GM10847 (cell line): ENCODE measurements around the gene AURKB.

Source experiments
- POLR2A ChIP-seq: IDR thresholded peaks from 2 replicates; pipeline ENCODE4 v1.6.1; 2011; ENCODE audit not compliant: insufficient read length; ENCODE audit errors: extremely low read depth

Gene AURKB

DNA sequence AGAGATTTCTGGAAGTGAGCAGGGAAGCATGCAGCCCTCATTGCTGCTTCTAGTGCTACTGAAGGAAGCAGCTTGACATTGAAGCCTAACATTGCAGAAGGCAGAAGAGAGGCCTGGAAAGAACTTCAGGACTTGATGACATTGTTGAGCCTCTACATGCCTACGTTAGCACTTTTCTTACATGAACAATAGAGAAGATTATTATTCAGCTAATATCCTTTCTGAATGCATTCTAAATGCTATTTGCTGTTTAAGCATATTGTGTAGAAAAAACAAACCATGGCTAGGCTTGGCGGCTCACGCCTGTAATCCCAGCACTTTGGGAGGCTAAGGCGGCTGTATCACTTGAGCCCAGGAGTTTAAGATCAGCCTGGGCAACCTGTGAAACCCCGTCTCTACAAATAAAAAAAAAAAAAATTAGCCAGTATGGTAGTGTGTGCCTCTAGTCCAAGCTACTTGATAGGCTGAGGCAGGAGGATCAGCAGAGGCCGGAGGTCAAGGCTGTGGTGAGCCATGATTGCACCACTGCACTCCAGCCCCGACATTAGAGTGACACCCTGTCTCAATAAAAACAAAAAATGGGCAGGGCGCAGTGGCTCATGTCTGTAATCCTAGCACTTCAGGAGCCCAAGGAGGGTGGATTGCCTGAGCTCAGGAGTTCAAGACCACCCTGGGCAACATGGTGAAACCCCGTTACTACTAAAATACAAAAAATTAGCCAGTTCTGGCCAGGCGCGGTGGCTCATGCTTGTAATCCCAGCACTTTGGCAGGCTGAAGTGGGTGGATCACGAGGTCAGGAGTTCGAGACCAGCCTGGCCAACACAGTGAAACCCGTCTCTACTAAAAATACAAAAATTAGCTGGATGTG lies 2.2 kb upstream of the AURKB start:
- no peak for TF ChIP-seq POLR2A

DNA sequence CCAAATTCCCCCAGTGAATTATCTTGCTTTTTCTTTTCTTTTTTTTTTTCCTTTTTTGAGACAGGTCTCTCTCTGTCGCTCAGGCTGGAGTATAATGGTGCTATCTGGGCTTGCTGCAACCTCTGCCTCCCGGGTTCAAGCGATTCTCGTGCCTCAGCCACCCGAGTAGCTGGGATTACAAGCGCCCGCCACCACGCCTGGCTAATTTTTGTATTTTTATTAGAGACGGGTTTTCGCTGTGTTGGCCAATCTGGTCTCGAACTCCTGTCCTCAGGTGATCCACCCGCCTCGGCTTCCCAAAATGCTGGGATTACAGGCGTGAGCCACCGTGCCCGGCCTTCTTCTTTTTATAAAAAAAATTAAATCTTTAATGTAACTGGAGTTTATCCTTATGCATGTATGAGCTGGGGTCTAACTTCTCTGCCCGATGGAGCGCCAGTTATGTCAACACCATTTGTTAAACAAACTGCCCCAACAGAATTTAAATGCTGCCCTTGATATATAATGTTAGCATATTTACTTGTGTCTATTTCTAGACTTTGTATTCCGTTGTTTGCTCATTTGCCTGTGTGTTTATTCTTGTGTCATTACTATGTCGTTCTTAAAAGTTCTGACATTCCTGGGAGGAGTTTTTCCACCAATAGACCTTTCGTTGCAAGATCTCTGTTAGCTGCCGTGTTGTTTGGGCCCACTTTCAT lies 535 bp upstream of the AURKB start:
- TF ChIP-seq POLR2A: no peak

DNA sequence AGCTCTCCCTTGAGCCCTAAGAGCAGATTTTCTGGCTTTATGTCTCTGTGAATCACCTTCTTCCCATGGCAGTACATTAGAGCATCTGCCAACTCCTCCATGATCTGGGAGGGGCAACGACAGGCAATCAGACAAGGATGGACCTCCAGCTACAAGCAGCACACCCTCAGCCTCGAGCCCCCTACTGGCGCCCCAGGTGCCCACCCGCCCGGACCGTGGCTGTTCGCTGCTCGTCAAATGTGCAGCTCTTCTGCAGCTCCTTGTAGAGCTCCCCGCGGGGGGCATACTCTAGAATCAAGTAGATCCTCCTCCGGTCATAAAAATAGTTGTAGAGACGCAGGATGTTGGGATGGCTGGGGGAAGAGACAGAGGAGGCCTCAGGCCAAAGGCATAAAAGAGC lies 3.8 kb downstream of the AURKB start:
- no peak for TF ChIP-seq POLR2A

DNA sequence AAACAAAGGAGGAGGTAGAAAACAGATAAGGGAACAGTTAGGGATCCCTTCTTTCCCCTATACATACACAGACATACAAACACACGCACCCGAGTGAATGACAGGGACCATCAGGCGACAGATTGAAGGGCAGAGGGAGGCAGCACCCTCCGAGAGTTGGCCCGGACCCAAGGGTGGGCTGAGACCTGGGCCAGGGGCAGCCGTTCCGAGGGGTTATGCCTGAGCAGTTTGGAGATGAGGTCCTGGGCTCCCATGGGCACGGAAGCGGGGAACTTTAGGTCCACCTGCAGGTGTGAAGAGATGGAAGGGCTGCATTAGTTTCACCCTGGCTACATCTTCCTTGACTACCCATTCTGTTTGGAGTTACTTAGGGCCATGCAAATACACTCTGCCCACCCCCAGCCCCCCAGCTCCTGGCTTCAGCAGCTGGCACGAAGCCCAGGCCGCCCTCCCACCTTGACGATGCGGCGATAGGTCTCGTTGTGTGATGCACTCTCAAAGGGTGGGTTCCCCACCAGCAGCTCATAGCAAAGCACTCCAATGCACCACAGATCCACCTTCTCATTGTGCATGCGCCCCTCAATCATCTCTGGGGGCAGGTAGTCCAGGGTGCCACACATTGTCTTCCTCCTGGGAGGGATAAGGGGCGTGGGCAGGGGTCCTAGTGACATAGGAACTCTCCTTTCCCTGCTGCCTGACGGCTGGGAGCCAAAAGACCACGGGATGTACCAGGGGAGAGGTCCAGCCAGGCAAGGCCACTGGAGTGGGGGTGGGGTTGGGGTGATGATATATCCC lies 5.4 kb downstream of the AURKB start:
- no peak for TF ChIP-seq POLR2A

DNA sequence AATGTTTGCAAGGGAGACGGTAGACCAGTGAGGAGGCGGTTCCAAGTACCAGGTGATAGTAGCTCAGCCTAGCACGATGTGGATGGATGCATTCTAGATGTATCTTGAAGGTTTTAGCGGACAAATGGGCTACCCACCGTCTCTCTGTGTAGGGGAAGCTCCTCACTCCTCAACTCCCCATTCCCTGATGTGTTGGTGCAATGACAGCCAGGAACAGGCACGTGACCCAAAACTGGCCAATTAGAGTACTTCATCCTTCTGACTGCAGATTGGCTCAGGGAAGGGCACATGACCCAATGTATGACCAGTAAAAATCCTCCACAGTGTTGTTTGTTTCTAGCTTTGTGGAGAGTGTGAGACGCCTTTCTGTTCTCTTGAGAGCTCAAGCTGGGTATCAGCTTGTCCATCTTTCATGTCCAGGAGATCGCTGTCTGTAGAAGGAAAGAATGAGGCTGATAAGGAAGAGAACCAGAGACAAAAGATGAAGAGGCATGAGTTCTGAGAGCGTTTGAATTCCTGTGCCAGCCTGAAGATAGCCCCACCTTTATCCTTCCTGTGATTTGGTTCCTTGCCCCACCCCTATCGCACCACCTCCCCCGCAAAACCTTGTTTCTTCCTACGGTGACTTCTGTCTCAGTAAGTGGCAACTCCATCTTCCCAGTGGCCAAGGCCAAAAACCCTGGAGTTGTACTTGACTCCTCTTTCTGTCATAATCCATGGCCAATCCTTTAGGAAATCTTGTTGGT lies 18.1 kb downstream of the AURKB start:
- TF ChIP-seq POLR2A: no peak

DNA sequence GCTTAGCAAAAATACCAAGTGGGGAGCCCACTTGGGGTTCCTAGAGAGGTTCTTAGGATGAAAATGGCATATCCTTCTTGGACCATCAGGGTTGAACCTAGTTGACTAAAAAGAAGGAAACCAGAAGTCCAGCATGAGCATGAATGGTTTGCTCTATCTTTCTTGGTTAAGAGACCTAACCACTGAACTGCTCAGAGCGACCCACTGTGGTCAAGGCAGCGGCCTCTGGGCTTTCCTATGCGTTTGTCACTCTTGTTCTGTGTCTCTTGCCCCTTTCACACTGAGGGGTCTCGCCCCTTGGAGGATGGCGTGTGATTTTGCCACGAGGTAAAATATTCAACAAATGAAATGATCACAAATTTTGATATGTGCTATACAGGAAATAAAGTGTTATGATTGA lies 19.9 kb downstream of the AURKB start:
- no peak for TF ChIP-seq POLR2A

DNA sequence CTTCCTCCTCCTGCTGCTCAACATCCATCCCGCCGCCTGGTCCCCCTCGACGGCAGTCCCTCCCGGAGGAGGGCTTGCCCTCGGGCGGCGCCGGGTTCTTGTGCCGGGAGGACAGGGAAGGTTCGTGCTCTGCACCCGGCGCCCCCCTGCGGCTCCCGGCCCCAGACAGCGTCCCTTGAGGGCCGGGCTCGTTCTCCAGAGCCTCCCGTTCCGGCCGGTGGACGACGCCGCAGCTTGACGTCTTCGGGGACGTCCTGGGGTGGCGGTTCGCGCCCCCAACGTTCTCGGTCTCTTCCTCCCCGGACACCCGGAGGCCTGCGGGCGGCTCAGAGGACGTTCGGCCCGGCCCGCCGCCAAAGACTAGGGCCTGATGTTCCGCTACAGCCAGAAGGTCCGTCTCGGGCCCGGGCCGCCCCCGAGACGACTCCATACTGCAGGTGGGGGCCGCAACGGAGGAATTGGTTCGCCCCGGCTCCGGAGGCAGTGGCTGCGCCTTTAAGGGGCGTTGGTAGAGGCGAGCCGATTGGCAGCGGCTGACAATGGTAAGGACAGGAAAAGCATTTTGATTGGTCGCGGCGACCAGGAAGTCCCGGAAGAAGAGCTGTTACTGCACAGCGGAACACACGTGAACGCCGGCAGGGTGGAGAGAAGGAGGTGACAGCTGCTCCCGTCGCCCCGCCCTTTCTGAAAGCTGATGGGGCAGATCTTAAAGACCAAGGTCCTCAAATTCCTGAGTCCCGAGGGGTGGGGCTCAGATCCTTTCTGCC lies 20.5 kb downstream of the AURKB start, which contains the start of gene BORCS6:
Gene BORCS6, minus strand, starts transcription at position 470 of the 767 bp plus-strand sequence. Its CDS starts 40 bp downstream, at position 430.
- TF ChIP-seq POLR2A: peak; percentile 78

DNA sequence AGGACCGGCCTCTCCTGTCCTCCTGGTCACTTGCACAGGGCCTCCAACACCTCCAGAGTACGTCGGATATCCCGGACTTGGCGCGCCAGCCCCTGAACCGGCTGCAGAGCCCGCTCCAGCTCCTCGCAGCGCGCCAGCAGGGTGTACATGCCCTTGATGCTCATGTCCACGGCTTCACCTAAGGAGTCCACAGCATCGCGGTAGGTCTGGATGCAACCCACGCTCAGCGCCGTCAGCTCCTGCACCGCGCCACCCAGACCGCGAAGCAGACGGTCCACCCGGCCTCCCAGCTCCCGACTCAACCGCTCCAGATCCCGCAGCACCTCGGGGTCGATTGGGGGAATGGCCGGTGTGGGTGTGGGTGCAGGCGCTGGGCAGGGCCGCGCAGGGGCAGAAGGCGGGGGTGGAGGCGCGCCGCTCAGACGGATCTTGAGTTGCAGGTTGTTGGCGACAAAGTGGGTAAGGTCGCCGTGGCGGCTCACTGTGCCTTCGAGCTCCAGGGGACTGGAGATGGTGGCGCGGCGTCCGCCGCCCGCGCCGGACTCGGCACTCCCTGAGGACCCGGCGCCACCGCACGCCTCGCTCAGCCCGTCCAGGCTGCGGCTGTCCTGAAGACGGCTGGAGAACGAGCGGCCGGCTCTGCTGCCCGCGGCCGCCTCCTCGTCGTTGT lies 21.2 kb downstream of the AURKB start:
- no peak for TF ChIP-seq POLR2A

DNA sequence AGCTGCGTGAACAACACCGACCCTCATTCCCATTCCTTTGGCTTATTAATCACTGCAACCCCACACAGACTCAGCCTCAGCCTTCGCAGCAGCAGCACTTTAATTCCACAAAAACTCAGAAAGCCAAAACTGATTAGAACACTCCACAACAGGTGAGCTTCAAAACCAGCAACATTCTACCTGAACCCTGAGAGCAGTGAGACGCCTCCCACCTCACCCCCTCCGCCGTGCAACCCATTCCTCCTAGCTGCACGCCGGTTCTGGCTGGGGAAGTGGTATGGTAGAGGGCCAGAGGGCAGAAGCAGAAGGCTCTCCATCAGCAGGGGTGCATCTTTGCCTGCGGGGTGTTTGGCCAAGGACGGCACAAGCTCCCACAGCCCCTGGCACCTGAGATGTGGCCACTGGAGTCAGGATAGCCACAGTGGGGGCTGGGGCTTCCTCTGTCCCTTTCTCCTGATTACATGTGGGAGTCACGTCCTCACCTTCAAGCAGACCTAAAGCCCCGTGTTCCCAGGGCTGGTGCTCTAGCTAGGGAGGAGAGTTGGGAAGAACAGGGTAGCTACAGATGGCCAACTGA lies 22.0 kb downstream of the AURKB start:
- TF ChIP-seq POLR2A: no peak

DNA sequence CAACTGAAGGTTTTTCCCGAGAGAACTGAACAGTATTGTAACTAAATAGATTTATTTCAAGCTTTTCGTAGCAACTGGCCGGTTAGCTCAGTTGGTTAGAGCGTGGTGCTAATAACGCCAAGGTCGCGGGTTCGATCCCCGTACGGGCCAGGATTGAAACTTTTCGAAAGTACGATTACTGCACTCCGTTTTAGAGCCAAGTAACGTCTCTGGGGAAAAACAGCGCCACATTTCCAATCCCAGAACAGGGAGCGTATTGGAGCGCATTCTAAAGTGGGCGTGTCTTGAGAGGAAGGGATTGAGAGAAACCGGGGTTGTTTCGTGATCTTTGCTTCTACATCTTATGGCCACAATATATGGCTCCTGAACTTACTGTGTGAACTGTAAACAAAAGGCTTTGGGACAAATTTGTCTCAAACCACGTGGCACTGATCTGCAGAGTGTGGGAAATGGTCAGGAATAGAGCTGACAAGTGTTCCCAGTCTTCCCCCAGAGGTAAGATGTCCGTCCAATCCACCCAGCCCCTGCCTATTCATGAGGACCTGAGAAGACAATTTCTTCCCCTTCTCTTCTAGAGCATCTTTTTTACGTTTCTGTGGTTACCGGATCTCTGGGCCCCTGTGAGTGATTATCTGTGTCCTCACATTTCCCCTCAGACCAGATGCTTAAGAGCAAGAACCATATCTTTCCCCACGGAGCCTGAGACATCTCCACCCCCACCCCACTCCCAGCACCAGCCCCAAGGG lies 22.7 kb downstream of the AURKB start:
- TF ChIP-seq POLR2A: no peak

DNA sequence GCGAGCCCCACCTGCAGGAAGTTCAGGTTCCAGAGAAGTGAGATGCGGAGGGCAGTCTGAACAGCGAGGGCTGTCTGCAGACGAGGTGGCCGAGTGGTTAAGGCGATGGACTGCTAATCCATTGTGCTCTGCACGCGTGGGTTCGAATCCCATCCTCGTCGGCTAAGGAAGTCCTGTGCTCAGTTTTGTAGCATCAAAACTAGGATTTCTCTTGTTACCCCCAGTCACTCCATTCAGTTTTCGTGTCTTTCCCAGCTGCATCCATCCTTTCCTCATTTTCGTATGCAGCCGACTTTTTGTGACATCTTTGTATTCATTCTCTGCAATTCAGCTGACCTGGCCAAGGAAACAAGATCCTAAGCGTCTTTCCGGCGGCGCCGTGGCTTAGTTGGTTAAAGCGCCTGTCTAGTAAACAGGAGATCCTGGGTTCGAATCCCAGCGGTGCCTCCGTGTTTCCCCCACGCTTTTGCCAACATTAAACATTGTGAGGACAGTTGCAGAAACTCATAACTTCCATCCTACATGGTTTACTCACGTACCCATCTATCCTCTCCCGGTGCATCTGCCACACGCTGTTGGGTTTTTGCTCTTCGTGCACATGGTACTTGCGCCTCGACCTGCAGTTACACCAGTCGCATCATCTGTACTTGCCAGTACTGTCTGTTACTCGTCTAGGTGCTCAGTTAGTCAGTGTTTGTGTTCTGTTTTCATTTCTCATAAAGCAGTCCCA lies 23.4 kb downstream of the AURKB start:
- TF ChIP-seq POLR2A: no peak

DNA sequence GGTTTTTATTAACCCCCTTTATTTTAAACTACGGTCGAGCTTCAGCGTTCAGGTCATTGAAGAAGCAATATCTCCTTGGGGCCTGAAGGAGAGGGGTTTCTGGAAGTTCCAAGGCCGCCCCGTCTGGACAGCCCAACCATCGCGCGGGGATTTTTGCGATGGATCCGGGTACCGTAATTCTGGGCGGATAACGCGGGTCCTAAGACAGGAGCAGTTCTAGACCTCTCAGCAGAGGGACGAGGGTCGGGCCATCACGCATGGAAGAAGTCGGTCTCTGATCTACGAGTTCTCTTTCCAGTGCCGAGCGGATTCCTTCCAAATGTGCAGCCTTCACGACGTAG lies 24.0 kb downstream of the AURKB start:
- no peak for TF ChIP-seq POLR2A
